ENCODE measurements around the gene PIEZO2. TPM values are rescaled to one million over a fixed set of nuclear protein-coding genes. Genes with fewer than 3 reads are reported as not detected.

PIEZO2 gene
- total and polyA plus RNA-seq, 2 of the 8 experiments (the other 6 are each of a cell fraction or from before 2014, with no cell fraction given) = 4.7 to 16.5 TPM

GRCh38 chr18:11029021-11029420 is 120.3 kb downstream of the PIEZO2 start:
- Histone ChIP-seq H3K23me2 (ENCODE audit: low read depth, low read length) (no peaks in the 10 kb centered on the region), H3K56ac (replicated peaks; ENCODE audit: insufficient read length, low read depth, low read length) (no peak overlapping the region), H2BK12ac (ENCODE audit: low read depth, low read length) (no peak overlapping the region), H4K20me1 (replicated peaks in 1 of 2; ENCODE audit: control insufficient read depth in 1 of 2, insufficient read depth in 2 of 2, low read length in 2 of 2) (no peaks in the 10 kb centered on the region), H3K4me2 (ENCODE audit: insufficient read depth in 1 of 2, low read depth in 2 of 2, low read length in 2 of 2) (no peak overlapping the region), H3K79me1 (ENCODE audit: low read depth, low read length) (no peaks in the 10 kb centered on the region), H4K8ac (ENCODE audit: extremely low read depth, insufficient read depth, low read length) (no peak overlapping the region), H3K27ac (ENCODE audit: low read depth, low read length) (no peak overlapping the region), H3K4me1 (replicated peaks in 1 of 4; ENCODE audit: control insufficient read depth in 3 of 4, insufficient read depth in 4 of 4, low read length in 3 of 4) (no peaks in the 10 kb centered on the region), H3K23ac (ENCODE audit: insufficient read length) (no peak overlapping the region), H3K4ac (replicated peaks; ENCODE audit: insufficient read length, low read depth, low read length) (no peak overlapping the region), H2AK5ac (ENCODE audit: low read depth, low read length) (no peak overlapping the region), H3K36me3 (ENCODE audit: control insufficient read depth in 2 of 4, insufficient read depth in 4 of 4, low read length in 3 of 4) (no peaks in the 10 kb centered on the region), H2BK120ac (replicated peaks; ENCODE audit: low read depth, low read length) (no peak overlapping the region), H3K4me3 (ENCODE audit: extremely low read depth in 1 of 4, insufficient read depth in 2 of 4, low read depth in 3 of 4, low read length in 4 of 4) (no peak overlapping the region), H2AFZ (ENCODE audit: low read length) (no peak overlapping the region), H4K91ac (replicated peaks; ENCODE audit: insufficient read length, low read length) (no peak overlapping the region), H3K18ac (ENCODE audit: extremely low read depth, low read length) (no peak overlapping the region), H3K9me3 (ENCODE audit: insufficient read depth in 2 of 2, low read depth in 1 of 2, low read length in 1 of 2) (peaks cover 0 to 2% of the 10 kb centered on the region in 2 experiments; a peak in 1 of 4 replicates), H2BK20ac (ENCODE audit: low read length) (no peak overlapping the region), H4K5ac (ENCODE audit: insufficient read length, low read depth, low read length) (no peak overlapping the region), H2BK5ac (ENCODE audit: low read depth, low read length) (no peak overlapping the region), H3K27me3 (replicated peaks in 1 of 4; ENCODE audit: control insufficient read depth in 3 of 4, extremely low read depth in 1 of 4, insufficient read depth in 3 of 4, low read length in 3 of 4) (no peaks in the 10 kb centered on the region), H2BK15ac (ENCODE audit: low read length) (no peak overlapping the region), H3K79me2 (ENCODE audit: control insufficient read depth in 1 of 2, insufficient read depth in 2 of 2, low read length in 2 of 2) (no peaks in the 10 kb centered on the region), H3K9ac (replicated peaks in 1 of 4; ENCODE audit: extremely low read depth in 1 of 4, low read depth in 3 of 4, low read length in 3 of 4) (no peak overlapping the region), H3K14ac (ENCODE audit: insufficient read length) (no peak overlapping the region)
- POLR2A ChIA-PET (ENCODE audit: partially characterized antibody) = no interaction called here
- CTCF ChIA-PET (ENCODE audit: partially characterized antibody) = interaction anchor here (0.8 to 3.2 kb wide), 5 partner anchors 11 to 490 kb away, joined by 3 to 12 read pairs (median 4); no protein-coding TSS in a partner anchor
- FAIRE-seq (no peak), DNase-seq (ENCODE audit: low read depth in 1 of 2, low spot score in 2 of 2) (no peak)
- no peak for TF ChIP-seq TAF7 (optimal IDR thresholded peaks at IDR 0.05; ENCODE audit: borderline replicate concordance, low read depth, low read length)
- TF ChIP-seq EZH2 (IDR thresholded peaks at IDR 0.05; ENCODE audit: low read depth, low read length, severe bottlenecking) = no peak
- no peak for TF ChIP-seq NRF1 (IDR thresholded peaks at IDR 0.05; ENCODE audit: low read depth, low read length)
- TF ChIP-seq CBX5 (IDR thresholded peaks at IDR 0.05; ENCODE audit: low read depth, low read length) = no peak
- TF ChIP-seq KDM1A (IDR thresholded peaks at IDR 0.05; ENCODE audit: borderline replicate concordance, low read length) = no peak
- TF ChIP-seq KDM4A (IDR thresholded peaks at IDR 0.05; ENCODE audit: low read depth, low read length, severe bottlenecking) = no peak
- TF ChIP-seq POU5F1 (IDR thresholded peaks at IDR 0.05; ENCODE audit: low read depth, low read length) = no peak
- no peak for TF ChIP-seq HDAC6 (IDR thresholded peaks at IDR 0.05; ENCODE audit: low read depth, low read length)
- no peak for TF ChIP-seq EP300 (IDR thresholded peaks at IDR 0.05; ENCODE audit: borderline replicate concordance in 1 of 2, low read depth in 2 of 2, low read length in 2 of 2)
- no peak for TF ChIP-seq FOSL1 (IDR thresholded peaks at IDR 0.05; ENCODE audit: insufficient read depth, low read depth, low read length)
- no peak for TF ChIP-seq BACH1 (IDR thresholded peaks at IDR 0.05; ENCODE audit: low read length)
- TF ChIP-seq, protein P1, sequence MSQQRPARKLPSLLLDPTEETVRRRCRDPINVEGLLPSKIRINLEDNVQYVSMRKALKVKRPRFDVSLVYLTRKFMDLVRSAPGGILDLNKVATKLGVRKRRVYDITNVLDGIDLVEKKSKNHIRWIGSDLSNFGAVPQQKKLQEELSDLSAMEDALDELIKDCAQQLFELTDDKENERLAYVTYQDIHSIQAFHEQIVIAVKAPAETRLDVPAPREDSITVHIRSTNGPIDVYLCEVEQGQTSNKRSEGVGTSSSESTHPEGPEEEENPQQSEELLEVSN (IDR thresholded peaks at IDR 0.05) = no peak
- TF ChIP-seq SRF (IDR thresholded peaks at IDR 0.05; ENCODE audit: low read depth, low read length) = no peak
- WGBS, 2 experiments (ENCODE audit: extremely low coverage in 1 of 2, insufficient coverage in 1 of 2, insufficient read length in 1 of 2, insufficient replicate concordance in 2 of 2, low coverage in 1 of 2, low lambda C conversion rate in 2 of 2, missing lambda C conversion rate in 1 of 2) = 89% methylated on average over 6 of the region's 6 CpGs; no CpG with 5 or more reads in 1 of the 2 experiments
